Prostate gland (tissue), 2 donors: ENCODE data around the gene TMEM135.

Source experiments
- CTCF ChIP-seq, 4 experiments: fragments of 200-600 bp in 2 of 4; fragments of 450-650 bp in 2 of 4; sonication (generic) in 2 of 4; IDR thresholded peaks; 1 replicate in 3 of 4; 2 replicates in 1 of 4; pipeline ENCODE4 v1.5.1; 2016 to 2019; ENCODE audit warnings: antibody characterized with exemption in 4 of 4, mild to moderate bottlenecking in 2 of 4, moderate library complexity in 2 of 4
- POLR2A ChIP-seq: fragments of 450-650 bp; IDR thresholded peaks from one replicate; pipeline ENCODE4 v1.6.1; 2016; ENCODE audit warnings: antibody characterized with exemption, mild to moderate bottlenecking
- POLR2AphosphoS5 ChIP-seq: sonication (generic); formaldehyde crosslinking; IDR thresholded peaks from one replicate; pipeline ENCODE4 v1.6.1; 2017; ENCODE audit warnings: antibody characterized with exemption

GRCh38 chr11:87317441-87317840 is 279.7 kb downstream of the TMEM135 start:
- no peak for TF ChIP-seq CTCF (IDR thresholded peaks at IDR 0.05)
- TF ChIP-seq POLR2A: no peak
- no peak for TF ChIP-seq POLR2AphosphoS5
